ENCODE data around the gene DEGS2. TPM values are rescaled to one million over a fixed set of nuclear protein-coding genes. Genes with fewer than 3 reads are reported as not detected.

Gene DEGS2
- total RNA-seq (2022; extraction: Qiagen RNA extraction): 1.2 to 2.3 TPM (median 1.8 TPM) in 5 replicates

DNA sequence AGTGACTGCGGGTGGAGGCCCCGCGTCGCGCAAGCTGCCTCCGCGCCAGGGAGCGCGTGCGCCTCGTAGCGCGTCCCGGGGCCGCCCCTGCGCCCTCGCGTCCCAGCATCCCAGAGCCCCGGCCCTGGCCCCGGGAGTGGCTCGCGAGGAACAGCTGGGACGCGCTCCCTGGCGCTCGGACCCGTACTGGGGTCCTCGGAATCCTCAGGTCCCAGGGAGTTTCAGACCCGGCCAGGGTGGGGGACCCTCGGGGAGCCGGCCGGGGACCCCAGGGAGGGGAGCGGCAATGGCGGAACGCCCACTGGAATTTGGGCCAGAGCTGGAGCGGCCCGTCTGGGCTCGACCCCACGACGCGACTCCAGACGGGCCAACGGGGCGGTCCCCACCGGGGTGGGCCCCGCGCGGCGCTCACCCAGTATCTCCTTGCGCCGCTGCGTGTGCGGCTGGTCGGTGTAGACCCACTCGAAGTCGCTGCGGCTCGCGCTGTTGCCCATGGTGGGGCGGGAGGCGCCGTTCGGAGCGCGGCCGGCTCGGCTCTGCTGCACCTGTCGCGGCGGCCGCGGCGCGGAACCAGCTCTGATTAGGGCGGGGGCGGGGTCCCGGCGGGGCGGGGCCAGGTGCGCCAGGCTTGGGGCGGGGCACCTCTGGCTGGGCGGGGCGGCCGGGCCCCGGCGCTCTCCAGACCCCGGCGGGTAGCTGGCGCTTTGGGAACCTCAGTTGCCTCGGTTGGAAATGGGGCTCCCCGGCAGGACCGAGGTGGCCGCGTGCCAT, at the start of gene DEGS2:
DEGS2 (minus strand) TSS at position 552 of the 771 bp plus-strand sequence; CDS start at position 494, 58 bp downstream.

Other genes starting within 250 kb of the DEGS2 start
- gene EVL, start 94.2 kb downstream of the DEGS2 start, total RNA-seq (2022; extraction: Qiagen RNA extraction): 20.1 to 25.3 TPM (median 23.0 TPM) in 5 replicates
- 67.6 to 77.7 TPM (median 72.5 TPM) in 5 replicates for gene YY1, start 79.5 kb upstream of the DEGS2 start, total RNA-seq (2022; extraction: Qiagen RNA extraction)
- 6.8 to 12.1 TPM (median 11.0 TPM) in 5 replicates for gene SLC25A29, start 146.8 kb upstream of the DEGS2 start, total RNA-seq (2022; extraction: Qiagen RNA extraction)
- gene SLC25A47, start 163.7 kb upstream of the DEGS2 start, total RNA-seq (2022; extraction: Qiagen RNA extraction): not detected in 5 replicates
- gene WDR25, start 216.8 kb upstream of the DEGS2 start, total RNA-seq (2022; extraction: Qiagen RNA extraction): 10.3 to 10.7 TPM (median 10.7 TPM) in 5 replicates

All from A549 treated with CORT108297 at 1 μM for 4 hours (cell line).